ENCODE results near the gene CORO6.

DNA sequence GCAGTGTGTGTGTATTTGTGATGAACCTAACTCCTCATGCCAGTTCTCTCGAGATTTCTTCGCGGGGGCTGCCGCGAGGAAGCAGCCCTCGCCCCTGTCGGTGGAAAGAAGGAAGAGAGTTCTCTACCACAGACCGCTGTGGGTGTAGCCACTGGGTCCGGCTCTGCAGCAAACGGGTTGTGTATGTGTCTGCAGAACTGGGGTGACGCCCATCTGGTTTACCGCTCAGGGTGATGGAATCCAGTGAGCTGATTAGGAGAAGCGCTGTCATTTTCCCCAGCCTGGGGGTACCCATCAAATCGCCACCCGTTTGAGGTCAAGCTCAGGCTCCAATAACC is 7.7 kb downstream of the CORO6 start:
- TF ChIP-seq EZH2 (IDR thresholded peaks at IDR 0.05; ENCODE audit: insufficient read depth, poor library complexity, severe bottlenecking) (no peak), EZH2phosphoT487 (IDR thresholded peaks at IDR 0.05; ENCODE audit: insufficient read depth, low read depth) (no peak)

Data from GM23248 (cell line).